SK-N-SH (cell line): ENCODE results near the gene CRB3. TPM values are rescaled to one million over a fixed set of nuclear protein-coding genes. Genes with fewer than 3 reads are reported as not detected.

ENCODE experiments used
- CTCF ChIA-PET: fragments of 300-600, 350-600 bp; formaldehyde crosslinking; extraction: SDS; loops from one replicate; lab custom pipeline; 2021; lab: Yijun Ruan, JAX
- POLR2A ChIA-PET: fragments of 350-600 bp; sonication (Branson Sonifier 250); formaldehyde crosslinking; extraction: SDS; loops from one replicate; lab custom pipeline; 2020; ENCODE audit warnings: antibody characterized with exemption, inconsistent platforms; lab: Yijun Ruan, JAX
- DNase-seq: peaks from one replicate; pipeline ENCODE4 v3.0.0; 2012
- H2AFZ ChIP-seq: fragments of 200-600 bp; sonication (generic); 2 replicates; pipeline ENCODE4 v1.8.1; 2016; ENCODE audit warnings: antibody characterized with exemption, mild to moderate bottlenecking, low read depth
- H3F3A ChIP-seq: fragments of 200-600 bp; sonication (generic); replicated peaks from 2 replicates; pipeline ENCODE3; 2016; ENCODE audit warnings: antibody characterized with exemption, mild to moderate bottlenecking; ENCODE audit not compliant: insufficient read depth
- H3K27ac ChIP-seq, 2 experiments: fragments of 200-500 bp in 1 of 2; fragments of 200-600 bp in 1 of 2; sonication (Bioruptor generic) in 1 of 2; sonication (generic), shearing (Covaris generic) in 1 of 2; 2 replicates each; pipeline versions ENCODE4 v1.5.1 to v1.6.1; 2014 to 2016; ENCODE audit warnings: low read depth in 2 of 2, inconsistent platforms in 1 of 2, low read length in 1 of 2, mild to moderate bottlenecking in 1 of 2, mixed read lengths in 1 of 2
- H3K27me3 ChIP-seq: fragments of 200-600 bp; sonication (generic), shearing (Covaris generic); 2 replicates; pipeline ENCODE4 v1.6.1; 2016; ENCODE audit warnings: mixed run types; ENCODE audit not compliant: insufficient read depth
- H3K36me3 ChIP-seq, 2 experiments: fragments of 200-500 bp in 1 of 2; fragments of 200-600 bp in 1 of 2; sonication (Bioruptor generic) in 1 of 2; sonication (generic) in 1 of 2; replicated peaks in 1 of 2; 2 replicates each; pipeline versions ENCODE3 to v1.5.1; 2014 to 2016; ENCODE audit warnings: low read length in 1 of 2, mild to moderate bottlenecking in 1 of 2; ENCODE audit not compliant: insufficient read depth in 2 of 2, control insufficient read depth in 1 of 2
- H3K4me1 ChIP-seq, 2 experiments: fragments of 200-500 bp in 1 of 2; fragments of 200-600 bp in 1 of 2; sonication (Bioruptor generic) in 1 of 2; sonication (generic), shearing (Covaris generic) in 1 of 2; 2 replicates each; pipeline versions ENCODE4 v1.5.1 to v1.6.1; 2014 to 2016; ENCODE audit warnings: low read depth in 1 of 2, low read length in 1 of 2, mixed run types in 1 of 2; ENCODE audit not compliant: insufficient read depth in 2 of 2, control insufficient read depth in 1 of 2
- H3K4me2 ChIP-seq: fragments of 200-600 bp; sonication (generic), shearing (Covaris generic); 2 replicates; pipeline ENCODE4 v1.6.1; 2017; ENCODE audit warnings: mixed run types
- H3K4me3 ChIP-seq, 2 experiments: fragments of 200-500 bp in 1 of 2; fragments of 200-600 bp in 1 of 2; sonication (Bioruptor generic) in 1 of 2; sonication (generic), shearing (Covaris generic) in 1 of 2; 2 replicates each; pipeline versions ENCODE4 v1.5.1 to v1.8.1; 2014 to 2016; ENCODE audit warnings: low read depth in 2 of 2, inconsistent platforms in 1 of 2, low read length in 1 of 2, mild to moderate bottlenecking in 1 of 2, mixed read lengths in 1 of 2, moderate library complexity in 1 of 2
- H3K79me2 ChIP-seq: fragments of 200-600 bp; sonication (generic); 2 replicates; pipeline ENCODE4 v1.8.1; 2017; ENCODE audit warnings: mild to moderate bottlenecking; ENCODE audit not compliant: insufficient read depth
- H3K9ac ChIP-seq: fragments of 200-600 bp; sonication (generic); 2 replicates; pipeline ENCODE4 v1.6.1; 2017; ENCODE audit warnings: mixed run types
- H3K9me2 ChIP-seq: fragments of 200-600 bp; sonication (generic); 2 replicates; pipeline ENCODE4 v1.6.1; 2017; ENCODE audit warnings: mixed run types
- H3K9me3 ChIP-seq: fragments of 200-600 bp; sonication (generic); 2 replicates; pipeline ENCODE4 v1.6.1; 2017; ENCODE audit warnings: mixed run types, mild to moderate bottlenecking, moderate library complexity
- H4K20me1 ChIP-seq: fragments of 200-600 bp; sonication (generic); 2 replicates; pipeline ENCODE4 v1.6.1; 2017; ENCODE audit warnings: mild to moderate bottlenecking, mixed run types; ENCODE audit not compliant: insufficient read depth
- CHD2 ChIP-seq: fragments of 150-350 bp; IDR thresholded peaks from 2 replicates; pipeline ENCODE4 v1.6.1; 2018; ENCODE audit warnings: low read length; ENCODE audit not compliant: partially characterized antibody
- EP300 ChIP-seq, 2 experiments: IDR thresholded peaks; 2 replicates each; pipeline versions ENCODE4 v1.4.0 to v1.6.1; 2012; ENCODE audit warnings: borderline replicate concordance in 1 of 2, low read depth in 1 of 2, low read length in 1 of 2
- EZH2phosphoT487 ChIP-seq: fragments of 200-600 bp; sonication (generic); IDR thresholded peaks from 2 replicates; pipeline ENCODE4 v1.6.1; 2017; ENCODE audit warnings: low read depth, mixed run types, mild to moderate bottlenecking, antibody characterized with exemption, moderate library complexity, borderline replicate concordance
- FOSL2 ChIP-seq: IDR thresholded peaks from 2 replicates; pipeline ENCODE4 v1.4.0; 2012; ENCODE audit warnings: low read depth, mild to moderate bottlenecking, moderate library complexity, borderline replicate concordance
- IRF3 ChIP-seq: fragments of 150-350 bp; IDR thresholded peaks from 2 replicates; pipeline ENCODE4 v1.6.1; 2016; ENCODE audit warnings: mild to moderate bottlenecking, low read depth, low read length
- MXI1 ChIP-seq: IDR thresholded peaks from 2 replicates; pipeline ENCODE4 v1.6.1; 2012; ENCODE audit warnings: mild to moderate bottlenecking, low read depth, low read length, improper control_type of control experiment
- POLR2AphosphoS5 ChIP-seq: IDR thresholded peaks from 2 replicates; pipeline ENCODE4 v1.6.1; 2012; ENCODE audit warnings: low read depth, low read length
- RCOR1 ChIP-seq: fragments of 150-350 bp; IDR thresholded peaks from 2 replicates; pipeline ENCODE4 v1.6.1; 2017; ENCODE audit warnings: antibody characterized with exemption, low read length
- RFX5 ChIP-seq: IDR thresholded peaks from 2 replicates; pipeline ENCODE4 v1.6.1; 2012; ENCODE audit warnings: mild to moderate bottlenecking, improper control_type of control experiment, low read length
- SIN3A ChIP-seq: IDR thresholded peaks from 2 replicates; pipeline ENCODE4 v1.6.1; 2012; ENCODE audit warnings: low read depth, mild to moderate bottlenecking, low read length, moderate library complexity, borderline replicate concordance
- TCF12 ChIP-seq: IDR thresholded peaks from 2 replicates; pipeline ENCODE4 v1.4.0; 2012
- TEAD4 ChIP-seq: IDR thresholded peaks from 2 replicates; pipeline ENCODE4 v1.4.0; 2012; ENCODE audit warnings: mild to moderate bottlenecking, borderline replicate concordance; ENCODE audit not compliant: insufficient read depth
- ZBTB33 ChIP-seq: IDR thresholded peaks from 2 replicates; pipeline ENCODE4 v1.4.0; 2012; ENCODE audit warnings: low read depth, borderline replicate concordance
- WGBS: methylation state at CpG from one replicate; pipeline ENCODE4 v1.1.6; 2017; ENCODE audit warnings: low lambda C conversion rate; 5-methylcytosine and 5-hydroxymethylcytosine counted together
- polyA plus RNA-seq, 3 experiments: library from polyadenylated mRNA; depleted of rRNA; stranded (reverse); fragments of >200 nt; gene quantifications; 2 replicates each; pipeline ENCODE4 v1.2.3, GENCODE V29; 2012

CRB3 gene
- polyA plus RNA-seq, 1 of the 3 experiments (the other 2 are of a cell fraction) = not detected

- H3K4me1 ChIP-seq = no peaks in the 10 kb centered on the region
- no peak for TF ChIP-seq TEAD4
- TF ChIP-seq ZBTB33 = no peak
- TF ChIP-seq RCOR1 = no peak
- TF ChIP-seq RFX5 = no peak
- no peak for TF ChIP-seq MXI1
- TF ChIP-seq EP300 (IDR thresholded peaks at IDR 0.05; ENCODE audit: borderline replicate concordance in 1 of 2, low read depth in 1 of 2, low read length in 1 of 2) = no peak
- TF ChIP-seq SIN3A = no peak
- no peak for TF ChIP-seq FOSL2
- no peak for TF ChIP-seq EZH2phosphoT487
- TF ChIP-seq TCF12 = no peak
- TF ChIP-seq IRF3 = no peak
- TF ChIP-seq CHD2 = no peak
- TF ChIP-seq, all 33 proteins: peak for 0
- H3K4me3 ChIP-seq = no peak overlapping the region
- H3K9ac ChIP-seq = no peak overlapping the region
- no peaks in the 10 kb centered on the region for H3K36me3 ChIP-seq
- no peak overlapping the region for H3K4me2 ChIP-seq
- H4K20me1 ChIP-seq = no peaks in the 10 kb centered on the region
- H3K27ac ChIP-seq = no peak overlapping the region
- H3K79me2 ChIP-seq = no peaks in the 10 kb centered on the region
- H2AFZ ChIP-seq = no peak overlapping the region
- H3K9me2 ChIP-seq = no peaks in the 10 kb centered on the region
- no peaks in the 10 kb centered on the region for H3F3A ChIP-seq
- CTCF ChIA-PET = no interaction called here
- no peak for DNase-seq
- no peaks in the 10 kb centered on the region for H3K27me3 ChIP-seq
- POLR2A ChIA-PET = no interaction called here
- 58% methylated on average over 5 of the region's 7 CpGs for WGBS
- no peaks in the 10 kb centered on the region for H3K9me3 ChIP-seq
Measured at GRCh38 chr19:6510618-6511017, 46.5 kb downstream of the CRB3 start.

- CTCF ChIA-PET = no interaction called here
- WGBS = 70% methylated on average over 6 of the region's 9 CpGs
- TF ChIP-seq POLR2AphosphoS5 = no peak
- H2AFZ ChIP-seq = no peak overlapping the region
- no peak overlapping the region for H3K4me3 ChIP-seq
- no peaks in the 10 kb centered on the region for H3K79me2 ChIP-seq
- H3K27ac ChIP-seq = no peak overlapping the region
- peaks cover 6 to 8% of the 10 kb centered on the region in 2 experiments; a peak in 1 of 4 replicates for H3K4me1 ChIP-seq
- H3K36me3 ChIP-seq = no peaks in the 10 kb centered on the region
- H3K9ac ChIP-seq = no peak overlapping the region
- H3K27me3 ChIP-seq = no peaks in the 10 kb centered on the region
- no peak for DNase-seq
- no peaks in the 10 kb centered on the region for H4K20me1 ChIP-seq
- H3K9me2 ChIP-seq = no peaks in the 10 kb centered on the region
- POLR2A ChIA-PET = no interaction called here
- H3K4me2 ChIP-seq = no peak overlapping the region
- H3F3A ChIP-seq = peaks cover 7% of the 10 kb centered on the region
- H3K9me3 ChIP-seq = no peaks in the 10 kb centered on the region
Measured at GRCh38 chr19:6514089-6514488, 50.0 kb downstream of the CRB3 start.
